ENCODE results near the gene GARIN3.

Gene GARIN3

DNA sequence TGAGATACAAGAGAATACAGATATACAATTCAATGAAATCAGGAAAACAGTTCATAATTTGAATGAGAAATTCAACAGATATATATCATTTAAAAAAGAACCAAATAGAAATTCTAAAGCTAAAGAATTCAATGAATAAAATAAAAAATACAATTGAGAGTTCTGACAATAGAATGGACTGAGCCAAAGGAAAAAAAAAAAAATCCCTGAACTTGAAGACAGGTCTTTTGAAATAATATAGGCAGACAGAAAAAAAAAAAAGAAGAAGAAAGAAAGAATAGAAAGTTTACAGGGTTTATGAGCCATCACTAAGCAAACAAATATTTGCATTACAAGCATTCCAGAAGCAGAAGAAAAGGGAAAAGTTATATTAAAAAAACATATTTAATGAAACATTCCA lies 44.4 kb downstream of the GARIN3 start:
- DNase-seq (ENCODE audit: low read depth), result no peak
- H3K4me3 ChIP-seq (ENCODE audit: control insufficient read depth, low read depth, low read length), result no peak overlapping the region
- TF ChIP-seq CTCF (conservative IDR thresholded peaks at IDR 0.05; ENCODE audit: control insufficient read depth, insufficient read depth, low read depth, low read length), result no peak

DNA sequence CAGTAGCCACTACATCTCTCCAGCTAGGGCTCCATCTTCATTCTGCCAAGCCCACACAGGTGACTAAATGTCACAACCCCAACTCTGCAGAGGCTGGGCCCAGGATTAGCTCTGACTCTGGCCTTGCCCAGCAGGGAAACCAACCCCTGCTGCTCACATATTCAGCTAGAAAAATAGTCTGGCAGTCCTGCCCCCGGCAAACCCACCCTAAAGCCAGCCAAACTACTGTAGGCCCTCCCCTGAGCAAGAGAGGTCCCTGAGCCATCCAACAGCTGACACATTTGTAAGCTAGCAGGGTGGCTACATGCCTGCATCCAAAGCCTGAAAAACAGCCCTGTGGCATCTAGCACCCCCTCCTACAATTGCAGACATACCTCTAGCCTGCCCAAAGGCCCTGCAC lies 46.0 kb downstream of the GARIN3 start:
- DNase-seq (ENCODE audit: low read depth), result no peak
- TF ChIP-seq CTCF (conservative IDR thresholded peaks at IDR 0.05; ENCODE audit: control insufficient read depth, insufficient read depth, low read depth, low read length), result no peak
- no peak overlapping the region for H3K4me3 ChIP-seq (ENCODE audit: control insufficient read depth, low read depth, low read length)

GRCh38 chr5:157116483-157116954 lies 49.5 kb downstream of the GARIN3 start:
- no peak overlapping the region for H3K4me3 ChIP-seq (ENCODE audit: control insufficient read depth, low read depth, low read length)
- no peak for TF ChIP-seq CTCF (conservative IDR thresholded peaks at IDR 0.05; ENCODE audit: control insufficient read depth, insufficient read depth, low read depth, low read length)
- DNase-seq (ENCODE audit: low read depth), result no peak

- no peak for DNase-seq (ENCODE audit: low read depth)
- TF ChIP-seq CTCF (conservative IDR thresholded peaks at IDR 0.05; ENCODE audit: control insufficient read depth, insufficient read depth, low read depth, low read length), result no peak
These were observed 50.6 kb downstream of the GARIN3 start for GRCh38 chr5:157115502-157115901.

DNA sequence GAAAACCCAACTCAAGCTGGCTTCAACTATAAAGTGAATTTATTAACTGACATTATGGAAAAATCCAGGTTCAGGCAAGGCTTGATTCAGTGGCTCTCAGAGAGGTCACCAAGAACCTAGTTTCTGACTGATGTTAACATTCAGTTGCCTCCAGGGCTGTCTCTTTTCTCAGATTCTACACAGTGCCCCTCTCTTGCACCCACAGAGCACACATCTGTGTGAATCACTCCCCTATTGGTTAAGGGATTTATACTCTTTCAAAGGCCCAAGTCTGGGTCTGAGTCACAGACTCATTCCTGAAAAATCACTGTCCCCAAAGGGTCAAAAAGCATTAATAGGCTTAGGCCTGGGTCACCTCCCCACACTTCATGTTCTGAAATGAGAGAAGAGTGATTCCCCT lies 51.1 kb downstream of the GARIN3 start:
- no peak overlapping the region for H3K4me3 ChIP-seq (ENCODE audit: control insufficient read depth, low read depth, low read length)
- TF ChIP-seq CTCF (conservative IDR thresholded peaks at IDR 0.05; ENCODE audit: control insufficient read depth, insufficient read depth, low read depth, low read length), result no peak
- DNase-seq (ENCODE audit: low read depth), result no peak

More at GRCh38 chr5:157115502-157115901, 50.6 kb downstream of the GARIN3 start:
- H3K4me3 ChIP-seq (ENCODE audit: control insufficient read depth, low read depth, low read length), result no peak overlapping the region

DNA sequence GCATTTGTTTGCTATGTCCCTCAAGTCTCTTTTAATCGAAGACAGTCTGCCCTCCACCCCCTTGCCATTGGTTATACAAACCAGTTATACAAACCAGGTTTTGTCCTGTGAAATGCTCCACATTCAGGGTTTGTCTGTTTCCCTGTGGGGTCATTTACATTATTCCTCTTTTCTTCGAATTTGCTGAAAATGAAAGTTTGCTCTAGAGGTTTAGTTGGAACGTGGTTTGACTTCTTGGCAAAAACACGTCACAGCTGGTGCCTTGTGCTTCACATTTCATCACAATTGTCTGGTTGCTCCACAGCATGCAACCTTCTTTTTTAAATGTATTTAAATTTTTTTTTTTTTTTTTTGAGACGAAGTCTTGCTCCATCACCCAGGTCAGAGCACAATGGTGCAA lies 53.1 kb downstream of the GARIN3 start:
- DNase-seq (ENCODE audit: low read depth), result peak; percentile 57
- no peak overlapping the region for H3K4me3 ChIP-seq (ENCODE audit: control insufficient read depth, low read depth, low read length)
- TF ChIP-seq CTCF (conservative IDR thresholded peaks at IDR 0.05; ENCODE audit: control insufficient read depth, insufficient read depth, low read depth, low read length), result no peak

Data from fibroblast of mammary gland (primary cell).